WTC11 (cell line): Measurements from ENCODE around the gene TRMT44. TPM values are rescaled to one million over a fixed set of nuclear protein-coding genes. Genes with fewer than 3 reads are reported as not detected.

Experiments used
- ATAC-seq: fragments of 200-7000 bp; cut with Tn5 transposase; 2 replicates; pipeline ENCODE4 v1.10.0; 2021; ENCODE audit warnings: mild to moderate bottlenecking, moderate library complexity
- CTCF ChIA-PET: fragments of 300-600 bp; sonication (Branson Sonifier 250); formaldehyde crosslinking; loops from one replicate; lab custom pipeline; 2021; ENCODE audit warnings: antibody characterized with exemption; lab: Charles Lee
- POLR2A ChIA-PET: fragments of 350-600 bp; sonication (Branson Sonifier 250); formaldehyde crosslinking; loops from one replicate; lab custom pipeline; 2021; ENCODE audit warnings: antibody characterized with exemption; lab: Charles Lee
- DNase-seq: peaks from one replicate; pipeline ENCODE4 v3.0.0; 2021; ENCODE audit warnings: low spot score
- H3K27ac Mint-ChIP-seq: 2 replicates; pipeline ENCODE4 v1.8.0; 2021; ENCODE audit warnings: mixed read lengths
- H3K27me3 Mint-ChIP-seq: 2 replicates; pipeline ENCODE4 v1.8.0; 2021; ENCODE audit warnings: low read depth, mild to moderate bottlenecking, moderate library complexity, mixed read lengths
- H3K36me3 Mint-ChIP-seq: 2 replicates; pipeline ENCODE4 v1.8.0; 2021; ENCODE audit warnings: mixed read lengths
- H3K4me1 Mint-ChIP-seq: 2 replicates; pipeline ENCODE4 v1.8.0; 2022; ENCODE audit warnings: mixed read lengths
- H3K4me3 Mint-ChIP-seq: 2 replicates; pipeline ENCODE4 v1.8.0; 2021; ENCODE audit warnings: mild to moderate bottlenecking, moderate library complexity, mixed read lengths
- H3K9me3 Mint-ChIP-seq: 2 replicates; pipeline ENCODE4 v1.8.0; 2021; ENCODE audit warnings: mixed read lengths
- GRHL2 ChIP-seq: fragments of 250-450 bp; sonication (Bioruptor Pico); IDR thresholded peaks from 2 replicates; pipeline ENCODE4 v1.8.0; 2022; ENCODE audit warnings: mild to moderate bottlenecking, moderate library complexity; ENCODE audit not compliant: insufficient replicate concordance, severe bottlenecking
- KAT7 ChIP-seq: sonication (generic); formaldehyde crosslinking; IDR thresholded peaks from 2 replicates; pipeline ENCODE4 v1.8.1; 2023; ENCODE audit warnings: missing genetic modification reagents, mild to moderate bottlenecking, borderline replicate concordance
- NFE2L1 ChIP-seq: sonication (generic); formaldehyde crosslinking; IDR thresholded peaks from 2 replicates; pipeline ENCODE4 v1.8.1; 2023; ENCODE audit warnings: missing genetic modification reagents
- NR2C2 ChIP-seq: sonication (generic); formaldehyde crosslinking; IDR thresholded peaks from 2 replicates; pipeline ENCODE4 v1.8.0; 2022; ENCODE audit warnings: mild to moderate bottlenecking, missing genetic modification reagents
- SMAD4 ChIP-seq: sonication (generic); formaldehyde crosslinking; IDR thresholded peaks from 2 replicates; pipeline ENCODE4 v1.8.0; 2022; ENCODE audit warnings: mild to moderate bottlenecking, missing genetic modification reagents
- SOX15 ChIP-seq: fragments of 250-450 bp; sonication (Bioruptor Pico); IDR thresholded peaks from 2 replicates; pipeline ENCODE4 v1.9.0; 2021; ENCODE audit warnings: mild to moderate bottlenecking
- TEAD4 ChIP-seq: sonication (generic); formaldehyde crosslinking; IDR thresholded peaks from 2 replicates; pipeline ENCODE4 v1.8.0; 2022; ENCODE audit warnings: mild to moderate bottlenecking, missing genetic modification reagents
- ZBTB21 ChIP-seq: sonication (generic); formaldehyde crosslinking; IDR thresholded peaks from 2 replicates; pipeline ENCODE4 v1.8.1; 2023; ENCODE audit warnings: mild to moderate bottlenecking, missing genetic modification reagents, borderline replicate concordance
- ZNF219 ChIP-seq: sonication (generic); formaldehyde crosslinking; IDR thresholded peaks from 2 replicates; pipeline ENCODE4 v1.8.0; 2023; ENCODE audit warnings: missing genetic modification reagents, mild to moderate bottlenecking, borderline replicate concordance
- total RNA-seq: library from RNA; stranded (reverse); gene quantifications from 3 replicates; pipeline ENCODE4 v1.2.3, GENCODE V29; 2021
- TF ChIP-seq, protein P1 (sequence below): sonication (generic); formaldehyde crosslinking; IDR thresholded peaks from 2 replicates; pipeline ENCODE4 v1.8.0; 2022; ENCODE audit warnings: mild to moderate bottlenecking, missing genetic modification reagents
- TF ChIP-seq, protein P2 (sequence below): sonication (generic); formaldehyde crosslinking; conservative IDR thresholded peaks from 2 replicates; pipeline ENCODE4 v1.8.1; 2023; ENCODE audit warnings: mild to moderate bottlenecking, low read depth, missing genetic modification reagents, moderate library complexity
- TF ChIP-seq, protein P3 (sequence below): sonication (generic); formaldehyde crosslinking; IDR thresholded peaks from 2 replicates; pipeline ENCODE4 v1.8.0; 2023; ENCODE audit warnings: missing genetic modification reagents, mild to moderate bottlenecking, borderline replicate concordance
- TF ChIP-seq, protein P4 (sequence below): sonication (generic); formaldehyde crosslinking; IDR thresholded peaks from 2 replicates; pipeline ENCODE4 v1.8.1; 2022; ENCODE audit warnings: low read depth, missing genetic modification reagents, borderline replicate concordance
- TF ChIP-seq, protein P5 (sequence below): fragments of 250-450 bp; sonication (Bioruptor Pico); IDR thresholded peaks from 2 replicates; pipeline ENCODE4 v1.9.0; 2021; ENCODE audit warnings: mild to moderate bottlenecking
- TF ChIP-seq, protein P6 (sequence below): sonication (generic); formaldehyde crosslinking; IDR thresholded peaks from 2 replicates; pipeline ENCODE4 v1.8.0; 2022; ENCODE audit warnings: mild to moderate bottlenecking, missing genetic modification reagents
- TF ChIP-seq, protein P7 (sequence below): sonication (generic); formaldehyde crosslinking; IDR thresholded peaks from 2 replicates; pipeline ENCODE4 v1.8.0; 2023; ENCODE audit warnings: missing genetic modification reagents

Gene TRMT44
- total RNA-seq, 1 experiment from 2014 or later: 28.4 TPM

DNA sequence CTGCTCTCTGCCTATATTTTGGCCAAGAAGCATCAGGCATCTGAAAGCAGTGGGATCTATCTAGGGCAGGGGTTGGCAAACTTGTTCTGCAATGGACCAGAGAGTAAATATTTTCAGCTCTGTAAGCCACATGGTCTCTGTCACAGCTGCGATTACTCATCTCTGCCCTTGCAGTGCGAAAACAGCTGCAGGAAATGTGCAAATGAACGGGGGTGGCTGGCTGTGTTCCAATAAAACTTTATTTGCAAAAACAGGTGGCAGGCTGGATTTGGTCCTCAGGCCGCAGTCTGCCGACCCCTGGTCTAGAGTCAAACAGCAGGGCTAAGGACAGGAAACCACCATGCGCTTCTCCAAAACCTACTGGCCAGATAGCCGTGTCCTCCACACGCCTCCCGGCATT, 48.6 kb upstream of the TRMT44 start:
- no peak for DNase-seq

More for the DNA sequence above, 48.6 kb upstream of the TRMT44 start:
- Mint-ChIP-seq H3K36me3 (no peaks in the 10 kb centered on the region), H3K4me1 (peaks cover 19% of the 10 kb centered on the region), H3K9me3 (no peaks in the 10 kb centered on the region), H3K27me3 (no peaks in the 10 kb centered on the region), H3K27ac (no peak overlapping the region), H3K4me3 (no peak overlapping the region)
- no peak for ATAC-seq
- ChIA-PET CTCF (interaction anchor here (0.6 to 1.7 kb wide), 3 partner anchors 10 to 549 kb away, joined by 6 to 10 read pairs (median 6); no protein-coding TSS in a partner anchor), POLR2A (no interaction called here)
- no peak for TF ChIP-seq GRHL2
- TF ChIP-seq, protein P1, sequence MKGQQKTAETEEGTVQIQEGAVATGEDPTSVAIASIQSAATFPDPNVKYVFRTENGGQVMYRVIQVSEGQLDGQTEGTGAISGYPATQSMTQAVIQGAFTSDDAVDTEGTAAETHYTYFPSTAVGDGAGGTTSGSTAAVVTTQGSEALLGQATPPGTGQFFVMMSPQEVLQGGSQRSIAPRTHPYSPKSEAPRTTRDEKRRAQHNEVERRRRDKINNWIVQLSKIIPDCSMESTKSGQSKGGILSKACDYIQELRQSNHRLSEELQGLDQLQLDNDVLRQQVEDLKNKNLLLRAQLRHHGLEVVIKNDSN (CRISPR knock-in tag): no peak
- TF ChIP-seq, protein P2, sequence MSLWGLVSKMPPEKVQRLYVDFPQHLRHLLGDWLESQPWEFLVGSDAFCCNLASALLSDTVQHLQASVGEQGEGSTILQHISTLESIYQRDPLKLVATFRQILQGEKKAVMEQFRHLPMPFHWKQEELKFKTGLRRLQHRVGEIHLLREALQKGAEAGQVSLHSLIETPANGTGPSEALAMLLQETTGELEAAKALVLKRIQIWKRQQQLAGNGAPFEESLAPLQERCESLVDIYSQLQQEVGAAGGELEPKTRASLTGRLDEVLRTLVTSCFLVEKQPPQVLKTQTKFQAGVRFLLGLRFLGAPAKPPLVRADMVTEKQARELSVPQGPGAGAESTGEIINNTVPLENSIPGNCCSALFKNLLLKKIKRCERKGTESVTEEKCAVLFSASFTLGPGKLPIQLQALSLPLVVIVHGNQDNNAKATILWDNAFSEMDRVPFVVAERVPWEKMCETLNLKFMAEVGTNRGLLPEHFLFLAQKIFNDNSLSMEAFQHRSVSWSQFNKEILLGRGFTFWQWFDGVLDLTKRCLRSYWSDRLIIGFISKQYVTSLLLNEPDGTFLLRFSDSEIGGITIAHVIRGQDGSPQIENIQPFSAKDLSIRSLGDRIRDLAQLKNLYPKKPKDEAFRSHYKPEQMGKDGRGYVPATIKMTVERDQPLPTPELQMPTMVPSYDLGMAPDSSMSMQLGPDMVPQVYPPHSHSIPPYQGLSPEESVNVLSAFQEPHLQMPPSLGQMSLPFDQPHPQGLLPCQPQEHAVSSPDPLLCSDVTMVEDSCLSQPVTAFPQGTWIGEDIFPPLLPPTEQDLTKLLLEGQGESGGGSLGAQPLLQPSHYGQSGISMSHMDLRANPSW (CRISPR knock-in tag): no peak
- TF ChIP-seq, protein P3, sequence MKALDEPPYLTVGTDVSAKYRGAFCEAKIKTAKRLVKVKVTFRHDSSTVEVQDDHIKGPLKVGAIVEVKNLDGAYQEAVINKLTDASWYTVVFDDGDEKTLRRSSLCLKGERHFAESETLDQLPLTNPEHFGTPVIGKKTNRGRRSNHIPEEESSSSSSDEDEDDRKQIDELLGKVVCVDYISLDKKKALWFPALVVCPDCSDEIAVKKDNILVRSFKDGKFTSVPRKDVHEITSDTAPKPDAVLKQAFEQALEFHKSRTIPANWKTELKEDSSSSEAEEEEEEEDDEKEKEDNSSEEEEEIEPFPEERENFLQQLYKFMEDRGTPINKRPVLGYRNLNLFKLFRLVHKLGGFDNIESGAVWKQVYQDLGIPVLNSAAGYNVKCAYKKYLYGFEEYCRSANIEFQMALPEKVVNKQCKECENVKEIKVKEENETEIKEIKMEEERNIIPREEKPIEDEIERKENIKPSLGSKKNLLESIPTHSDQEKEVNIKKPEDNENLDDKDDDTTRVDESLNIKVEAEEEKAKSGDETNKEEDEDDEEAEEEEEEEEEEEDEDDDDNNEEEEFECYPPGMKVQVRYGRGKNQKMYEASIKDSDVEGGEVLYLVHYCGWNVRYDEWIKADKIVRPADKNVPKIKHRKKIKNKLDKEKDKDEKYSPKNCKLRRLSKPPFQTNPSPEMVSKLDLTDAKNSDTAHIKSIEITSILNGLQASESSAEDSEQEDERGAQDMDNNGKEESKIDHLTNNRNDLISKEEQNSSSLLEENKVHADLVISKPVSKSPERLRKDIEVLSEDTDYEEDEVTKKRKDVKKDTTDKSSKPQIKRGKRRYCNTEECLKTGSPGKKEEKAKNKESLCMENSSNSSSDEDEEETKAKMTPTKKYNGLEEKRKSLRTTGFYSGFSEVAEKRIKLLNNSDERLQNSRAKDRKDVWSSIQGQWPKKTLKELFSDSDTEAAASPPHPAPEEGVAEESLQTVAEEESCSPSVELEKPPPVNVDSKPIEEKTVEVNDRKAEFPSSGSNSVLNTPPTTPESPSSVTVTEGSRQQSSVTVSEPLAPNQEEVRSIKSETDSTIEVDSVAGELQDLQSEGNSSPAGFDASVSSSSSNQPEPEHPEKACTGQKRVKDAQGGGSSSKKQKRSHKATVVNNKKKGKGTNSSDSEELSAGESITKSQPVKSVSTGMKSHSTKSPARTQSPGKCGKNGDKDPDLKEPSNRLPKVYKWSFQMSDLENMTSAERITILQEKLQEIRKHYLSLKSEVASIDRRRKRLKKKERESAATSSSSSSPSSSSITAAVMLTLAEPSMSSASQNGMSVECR (CRISPR knock-in tag): no peak
- TF ChIP-seq TEAD4: no peak
- no peak for TF ChIP-seq ZBTB21 (CRISPR knock-in tag)
- TF ChIP-seq NFE2L1 (CRISPR knock-in tag): no peak
- no peak for TF ChIP-seq SMAD4 (CRISPR knock-in tag)
- TF ChIP-seq, protein P4, sequence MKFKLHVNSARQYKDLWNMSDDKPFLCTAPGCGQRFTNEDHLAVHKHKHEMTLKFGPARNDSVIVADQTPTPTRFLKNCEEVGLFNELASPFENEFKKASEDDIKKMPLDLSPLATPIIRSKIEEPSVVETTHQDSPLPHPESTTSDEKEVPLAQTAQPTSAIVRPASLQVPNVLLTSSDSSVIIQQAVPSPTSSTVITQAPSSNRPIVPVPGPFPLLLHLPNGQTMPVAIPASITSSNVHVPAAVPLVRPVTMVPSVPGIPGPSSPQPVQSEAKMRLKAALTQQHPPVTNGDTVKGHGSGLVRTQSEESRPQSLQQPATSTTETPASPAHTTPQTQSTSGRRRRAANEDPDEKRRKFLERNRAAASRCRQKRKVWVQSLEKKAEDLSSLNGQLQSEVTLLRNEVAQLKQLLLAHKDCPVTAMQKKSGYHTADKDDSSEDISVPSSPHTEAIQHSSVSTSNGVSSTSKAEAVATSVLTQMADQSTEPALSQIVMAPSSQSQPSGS: no peak
- TF ChIP-seq KAT7: no peak
- TF ChIP-seq NR2C2: no peak
- TF ChIP-seq, protein P5, sequence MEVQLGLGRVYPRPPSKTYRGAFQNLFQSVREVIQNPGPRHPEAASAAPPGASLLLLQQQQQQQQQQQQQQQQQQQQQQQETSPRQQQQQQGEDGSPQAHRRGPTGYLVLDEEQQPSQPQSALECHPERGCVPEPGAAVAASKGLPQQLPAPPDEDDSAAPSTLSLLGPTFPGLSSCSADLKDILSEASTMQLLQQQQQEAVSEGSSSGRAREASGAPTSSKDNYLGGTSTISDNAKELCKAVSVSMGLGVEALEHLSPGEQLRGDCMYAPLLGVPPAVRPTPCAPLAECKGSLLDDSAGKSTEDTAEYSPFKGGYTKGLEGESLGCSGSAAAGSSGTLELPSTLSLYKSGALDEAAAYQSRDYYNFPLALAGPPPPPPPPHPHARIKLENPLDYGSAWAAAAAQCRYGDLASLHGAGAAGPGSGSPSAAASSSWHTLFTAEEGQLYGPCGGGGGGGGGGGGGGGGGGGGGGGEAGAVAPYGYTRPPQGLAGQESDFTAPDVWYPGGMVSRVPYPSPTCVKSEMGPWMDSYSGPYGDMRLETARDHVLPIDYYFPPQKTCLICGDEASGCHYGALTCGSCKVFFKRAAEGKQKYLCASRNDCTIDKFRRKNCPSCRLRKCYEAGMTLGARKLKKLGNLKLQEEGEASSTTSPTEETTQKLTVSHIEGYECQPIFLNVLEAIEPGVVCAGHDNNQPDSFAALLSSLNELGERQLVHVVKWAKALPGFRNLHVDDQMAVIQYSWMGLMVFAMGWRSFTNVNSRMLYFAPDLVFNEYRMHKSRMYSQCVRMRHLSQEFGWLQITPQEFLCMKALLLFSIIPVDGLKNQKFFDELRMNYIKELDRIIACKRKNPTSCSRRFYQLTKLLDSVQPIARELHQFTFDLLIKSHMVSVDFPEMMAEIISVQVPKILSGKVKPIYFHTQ (CRISPR knock-in tag): no peak
- no peak for TF ChIP-seq SOX15 (CRISPR knock-in tag)
- TF ChIP-seq, protein P6, sequence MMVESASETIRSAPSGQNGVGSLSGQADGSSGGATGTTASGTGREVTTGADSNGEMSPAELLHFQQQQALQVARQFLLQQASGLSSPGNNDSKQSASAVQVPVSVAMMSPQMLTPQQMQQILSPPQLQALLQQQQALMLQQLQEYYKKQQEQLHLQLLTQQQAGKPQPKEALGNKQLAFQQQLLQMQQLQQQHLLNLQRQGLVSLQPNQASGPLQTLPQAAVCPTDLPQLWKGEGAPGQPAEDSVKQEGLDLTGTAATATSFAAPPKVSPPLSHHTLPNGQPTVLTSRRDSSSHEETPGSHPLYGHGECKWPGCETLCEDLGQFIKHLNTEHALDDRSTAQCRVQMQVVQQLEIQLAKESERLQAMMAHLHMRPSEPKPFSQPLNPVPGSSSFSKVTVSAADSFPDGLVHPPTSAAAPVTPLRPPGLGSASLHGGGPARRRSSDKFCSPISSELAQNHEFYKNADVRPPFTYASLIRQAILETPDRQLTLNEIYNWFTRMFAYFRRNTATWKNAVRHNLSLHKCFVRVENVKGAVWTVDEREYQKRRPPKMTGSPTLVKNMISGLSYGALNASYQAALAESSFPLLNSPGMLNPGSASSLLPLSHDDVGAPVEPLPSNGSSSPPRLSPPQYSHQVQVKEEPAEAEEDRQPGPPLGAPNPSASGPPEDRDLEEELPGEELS: no peak
- no peak for TF ChIP-seq ZNF219
- TF ChIP-seq, protein P7, sequence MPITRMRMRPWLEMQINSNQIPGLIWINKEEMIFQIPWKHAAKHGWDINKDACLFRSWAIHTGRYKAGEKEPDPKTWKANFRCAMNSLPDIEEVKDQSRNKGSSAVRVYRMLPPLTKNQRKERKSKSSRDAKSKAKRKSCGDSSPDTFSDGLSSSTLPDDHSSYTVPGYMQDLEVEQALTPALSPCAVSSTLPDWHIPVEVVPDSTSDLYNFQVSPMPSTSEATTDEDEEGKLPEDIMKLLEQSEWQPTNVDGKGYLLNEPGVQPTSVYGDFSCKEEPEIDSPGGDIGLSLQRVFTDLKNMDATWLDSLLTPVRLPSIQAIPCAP (CRISPR knock-in tag): no peak
